GM19238 (cell line): Measurements from ENCODE around the gene ARFGEF3.
"Not testable (repeated sequence)": the region's sequence is repeated elsewhere in the genome, so short reads cannot be mapped to it uniquely, and the experiment has no call there.

Source experiments
- DNase-seq: peaks from one replicate; pipeline ENCODE4 v3.0.0; 2011; ENCODE audit warnings: low spot score; ENCODE audit not compliant: insufficient read length

Gene ARFGEF3

GRCh38 chr6:138341176-138341575, 179.4 kb downstream of the ARFGEF3 start:
- DNase-seq = no peak

- no peak for DNase-seq
Measured at GRCh38 chr6:138343112-138343511, 181.4 kb downstream of the ARFGEF3 start.

GRCh38 chr6:138345565-138346285, 184.0 kb downstream of the ARFGEF3 start:
- no peak for DNase-seq

GRCh38 chr6:138346302-138347195, 184.8 kb downstream of the ARFGEF3 start:
- DNase-seq = no peak

DNA sequence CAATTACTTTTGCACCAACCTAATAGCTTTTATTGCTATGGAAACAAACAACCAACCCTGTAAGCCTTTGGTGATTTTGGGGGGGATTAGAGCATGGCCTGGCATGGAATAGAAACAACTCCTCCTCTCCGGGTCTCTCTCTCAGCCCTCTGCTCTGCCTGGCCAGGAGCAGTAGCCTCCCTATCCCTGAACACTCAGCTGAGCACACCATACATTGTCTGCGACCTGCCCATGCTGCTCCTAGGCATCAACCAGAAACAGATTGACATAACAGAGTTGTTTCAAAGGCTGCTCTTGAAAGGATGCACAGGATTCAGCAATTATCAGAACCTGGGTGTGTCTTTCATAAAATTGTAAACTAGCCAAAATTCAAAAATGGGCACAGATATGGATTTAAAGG, 186.1 kb downstream of the ARFGEF3 start:
- no peak for DNase-seq

- DNase-seq = no peak
Measured at GRCh38 chr6:138349891-138350290, 188.2 kb downstream of the ARFGEF3 start.

- no peak for DNase-seq
Measured at GRCh38 chr6:138357928-138358327, 196.2 kb downstream of the ARFGEF3 start.

DNA sequence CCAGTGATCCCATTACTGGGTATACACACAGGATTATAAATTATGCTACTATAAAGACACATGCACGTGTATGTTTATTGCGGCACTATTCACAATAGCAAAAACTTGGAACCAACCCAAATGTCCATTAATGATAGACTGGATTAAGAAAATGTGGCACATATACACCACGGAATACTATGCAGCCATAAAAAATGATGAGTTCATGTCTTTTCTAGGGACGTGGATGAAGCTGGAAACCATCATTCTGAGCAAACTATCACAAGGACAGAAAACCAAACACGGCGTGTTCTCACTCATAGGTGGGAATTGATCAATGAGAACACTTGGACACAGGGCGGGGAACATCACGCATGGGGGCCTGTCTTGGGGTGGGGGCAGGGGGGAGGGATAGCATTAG, 206.9 kb downstream of the ARFGEF3 start:
- DNase-seq = not testable (repeated sequence)

DNA sequence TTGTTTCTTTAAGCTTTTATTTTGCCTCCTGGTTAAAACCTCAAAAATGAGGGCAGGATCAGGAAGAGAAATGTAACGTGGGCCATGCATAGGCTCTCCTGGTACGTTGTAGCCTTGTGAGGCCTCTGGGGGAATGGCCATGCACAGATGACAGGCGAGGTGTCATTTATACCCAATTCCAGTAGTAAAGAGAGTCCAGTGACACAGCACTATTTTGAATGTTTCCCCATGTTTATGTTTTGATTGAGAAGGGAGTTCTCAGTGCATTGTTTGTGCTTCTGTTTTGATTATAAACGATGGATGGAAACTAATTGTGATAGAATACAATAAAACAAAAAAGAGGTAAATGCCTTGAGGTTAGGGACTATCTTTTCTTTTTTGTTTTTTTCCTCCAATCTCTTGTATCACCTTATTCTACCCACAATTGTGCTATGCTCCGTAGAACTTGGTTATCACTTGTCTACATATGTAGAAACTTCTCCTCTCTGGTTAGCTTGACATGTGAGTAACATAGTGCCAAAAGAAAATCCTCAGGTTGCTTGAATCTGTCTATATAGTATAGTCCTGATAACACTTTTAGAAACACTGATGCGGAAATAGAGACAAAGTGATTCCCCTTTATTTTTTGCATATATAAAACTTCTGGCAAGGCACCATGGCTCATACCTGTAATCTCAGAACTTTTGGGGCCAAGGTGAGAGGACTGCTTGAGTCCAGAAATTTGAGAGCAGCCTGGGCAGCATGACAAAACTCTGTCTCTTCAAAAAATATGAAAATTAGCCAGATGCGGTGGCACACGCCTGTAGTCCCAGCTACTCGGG, 209.1 kb downstream of the ARFGEF3 start:
- no peak for DNase-seq

GRCh38 chr6:138371452-138371711, 209.6 kb downstream of the ARFGEF3 start:
- DNase-seq = no peak

DNA sequence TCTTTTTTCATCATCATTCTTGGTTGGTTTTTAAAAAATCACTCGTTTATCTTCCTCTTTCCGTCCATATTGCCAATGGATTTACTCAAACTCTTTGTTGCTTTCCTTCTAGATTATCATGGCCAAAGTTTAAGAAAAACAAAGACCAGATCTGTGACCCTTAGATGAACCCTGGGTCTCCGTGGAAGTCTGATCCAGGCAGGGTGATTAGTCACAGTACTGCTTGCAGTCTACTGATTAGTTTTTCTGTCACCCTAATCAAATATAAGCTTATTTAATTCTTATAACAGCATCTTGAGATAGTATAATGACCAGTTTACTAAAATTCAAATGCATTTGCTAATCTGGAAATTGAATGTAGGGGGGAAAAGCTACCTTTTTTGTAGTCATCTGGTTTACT, 210.0 kb downstream of the ARFGEF3 start:
- no peak for DNase-seq

- no peak for DNase-seq
Measured at GRCh38 chr6:138372711-138373463, 211.1 kb downstream of the ARFGEF3 start.

- no peak for DNase-seq
Measured at GRCh38 chr6:138374230-138374629, 212.5 kb downstream of the ARFGEF3 start.

DNA sequence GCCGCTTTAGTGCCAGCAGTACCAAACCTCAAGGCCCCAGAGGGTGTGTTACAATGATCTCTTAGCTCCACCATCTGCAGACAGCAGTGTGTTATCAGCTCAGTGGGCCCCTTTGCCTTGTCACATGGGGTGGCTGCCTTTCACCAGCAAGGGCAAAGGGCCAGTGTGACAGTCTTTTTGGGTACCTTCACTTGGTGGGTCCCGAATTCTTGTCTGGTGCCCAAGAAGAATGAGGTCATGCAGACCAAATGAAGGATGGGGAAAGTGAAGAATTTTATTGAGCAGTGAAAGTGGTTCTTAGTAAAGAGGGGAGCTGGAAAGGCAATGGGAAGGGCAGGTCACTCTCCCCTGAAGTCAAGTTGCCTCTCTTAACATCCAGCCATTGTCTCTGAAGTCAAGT, 213.1 kb downstream of the ARFGEF3 start:
- DNase-seq = no peak

DNA sequence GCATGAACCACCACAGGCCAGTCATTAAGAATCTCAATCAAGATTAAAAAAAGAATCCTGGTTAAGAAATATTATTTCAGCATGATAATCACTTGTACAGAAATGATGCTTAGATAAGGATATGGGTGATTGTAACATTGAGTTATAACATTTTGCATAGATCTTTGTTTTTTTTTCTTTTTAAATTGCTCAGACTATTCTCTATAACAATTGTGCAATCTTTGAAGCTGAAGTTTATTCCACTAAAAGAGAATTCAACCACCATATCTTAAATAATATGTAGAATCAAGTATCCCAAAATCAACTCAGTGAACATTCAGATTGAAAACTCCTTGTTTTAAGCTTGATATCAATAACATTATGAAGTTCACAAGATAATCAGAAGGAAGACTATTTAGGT, 215.3 kb downstream of the ARFGEF3 start:
- DNase-seq = no peak

GRCh38 chr6:138377844-138378243, 216.1 kb downstream of the ARFGEF3 start, which contains the start of gene SMIM28:
Gene SMIM28 (plus strand): TSS chr6:138377905. CDS start chr6:138378073, 168 bp downstream.
- DNase-seq = no peak

DNA sequence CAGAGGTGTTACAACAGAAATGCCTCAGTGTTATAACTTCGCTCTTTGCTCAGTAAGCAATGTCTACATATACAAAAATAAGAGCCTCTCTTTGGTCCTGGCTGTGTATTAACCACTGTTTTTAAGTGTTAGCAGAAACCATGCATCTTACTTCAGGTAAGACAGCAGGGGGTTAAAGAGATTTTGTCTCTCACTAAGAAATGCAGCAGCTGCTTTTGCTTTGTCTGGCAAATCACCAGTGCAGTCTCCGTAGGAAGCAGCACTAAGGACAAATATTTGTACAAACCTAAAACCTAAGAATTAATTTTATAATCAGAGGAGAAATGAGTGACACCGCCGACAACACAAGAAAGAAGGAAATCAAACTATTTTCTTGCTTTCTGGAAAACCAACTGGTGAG, 216.7 kb downstream of the ARFGEF3 start:
- DNase-seq = no peak

DNA sequence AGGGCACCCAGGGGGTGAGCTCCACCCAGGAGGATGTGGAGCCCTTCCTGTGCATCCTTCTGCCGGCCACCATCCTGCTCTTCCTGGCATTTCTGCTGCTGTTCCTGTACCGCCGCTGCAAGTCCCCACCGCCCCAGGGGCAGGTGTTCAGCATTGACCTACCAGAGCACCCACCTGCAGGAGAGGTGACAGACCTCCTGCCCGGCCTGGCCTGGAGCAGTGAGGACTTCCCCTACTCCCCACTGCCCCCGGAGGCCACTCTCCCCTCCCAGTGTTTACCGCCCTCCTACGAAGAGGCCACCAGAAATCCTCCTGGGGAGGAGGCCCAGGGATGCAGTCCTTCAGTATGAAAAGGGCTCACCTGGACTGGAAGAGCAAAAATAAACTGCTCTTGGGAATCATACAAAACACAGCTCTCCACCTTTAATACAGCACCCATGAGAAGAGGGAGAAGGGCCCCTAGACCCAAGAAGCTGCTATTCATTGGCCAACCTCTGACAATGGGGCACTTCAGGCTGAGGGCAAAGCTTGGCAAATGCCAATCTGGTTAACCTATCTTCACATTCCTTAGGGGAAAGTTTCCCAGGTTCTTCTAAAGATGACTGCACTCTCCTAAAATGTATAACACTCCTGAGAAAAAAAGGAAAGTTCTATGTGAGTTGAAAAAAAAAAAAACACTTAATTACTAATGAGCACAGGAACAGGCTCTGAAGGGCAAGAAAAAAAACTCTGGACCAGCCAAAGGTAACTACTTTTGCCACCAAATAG, 220.9 kb downstream of the ARFGEF3 start:
- no peak for DNase-seq

DNA sequence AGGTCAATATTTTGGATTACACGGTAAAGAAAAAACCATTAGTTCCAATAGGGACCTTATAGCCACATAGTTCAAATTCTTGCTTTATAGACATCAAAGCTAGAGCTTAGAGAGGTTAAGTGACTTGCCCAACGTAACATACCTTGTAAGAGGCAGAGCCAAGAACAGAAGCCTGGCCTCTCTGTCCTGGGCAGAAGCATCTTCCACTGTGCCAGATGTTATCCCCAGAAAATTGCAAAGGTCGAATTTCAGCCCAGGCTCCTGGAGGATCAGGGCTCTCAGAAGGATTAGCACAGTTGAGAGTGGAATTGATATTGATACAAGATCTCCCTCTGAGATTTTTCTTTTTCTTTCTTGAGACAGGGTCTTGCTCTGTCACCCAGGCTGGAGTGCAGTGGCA, 222.0 kb downstream of the ARFGEF3 start:
- DNase-seq = no peak

- no peak for DNase-seq
Measured at GRCh38 chr6:138386897-138387296, 225.2 kb downstream of the ARFGEF3 start.
